Body of pancreas (tissue), 4 donors: ENCODE measurements around the gene RPL10A. TPM values are rescaled to one million over a fixed set of nuclear protein-coding genes. Genes with fewer than 3 reads are reported as not detected.

ENCODE experiments used
- ATAC-seq: fragments of 150-250 bp; one replicate; pipeline ENCODE4 v1.9.1; 2016
- DNase-seq, 4 donors: peaks; one replicate each; pipeline ENCODE4 v3.0.0-alpha.2; 2019
- H3K27ac ChIP-seq, 4 donors: fragments of 200-600 bp; sonication (generic); 1 replicate in 3 of 4; 2 replicates in 1 of 4; pipeline versions ENCODE4 v1.5.1 to v1.6.1; 2016 to 2019; ENCODE audit warnings: mild to moderate bottlenecking in 1 of 4, mixed read lengths in 1 of 4, moderate library complexity in 1 of 4
- H3K27me3 ChIP-seq, 2 donors: fragments of 200-600 bp; sonication (generic); one replicate each; pipeline ENCODE4 v1.6.0; 2016; ENCODE audit warnings: mild to moderate bottlenecking in 1 of 2
- H3K36me3 ChIP-seq, 2 donors: fragments of 200-600 bp; sonication (generic); replicated peaks in 1 of 2; 2 replicates each; pipeline ENCODE4 v1.5.1; 2016; ENCODE audit warnings: low read depth in 2 of 2; ENCODE audit not compliant: insufficient read depth in 1 of 2
- H3K4me1 ChIP-seq: fragments of 200-600 bp; sonication (generic); one replicate; pipeline ENCODE4 v1.6.0; 2016
- H3K4me3 ChIP-seq, 2 donors: fragments of 200-600 bp; sonication (generic); 1 replicate in 1 of 2; 2 replicates in 1 of 2; pipeline ENCODE4 v1.5.1; 2016 to 2019
- H3K9me3 ChIP-seq, 3 donors: fragments of 200-600 bp; sonication (generic); 1 replicate in 2 of 3; 2 replicates in 1 of 3; pipeline ENCODE4 v1.5.1; 2016
- POLR2A ChIP-seq, 3 donors: fragments of 450-650 bp; IDR thresholded peaks; one replicate each; pipeline ENCODE4 v1.6.1; 2016; ENCODE audit warnings: antibody characterized with exemption in 3 of 3, mild to moderate bottlenecking in 2 of 3
- WGBS, 2 donors: methylation state at CpG; one replicate each; pipeline ENCODE4 v1.1.5; 2017; 5-methylcytosine and 5-hydroxymethylcytosine counted together
- intact Hi-C: fragments of 100-400 bp; cut with DNase I; formaldehyde crosslinking; loops from one replicate; pipeline ENCODE4 v1.15.1; 2023
- total RNA-seq, 2 donors: library from RNA; depleted of rRNA; stranded (reverse); fragments of >200 nt; gene quantifications; one replicate each; pipeline ENCODE4 v1.1.0, GENCODE V29; 2016
- TF ChIP-seq, protein P1 (sequence below), 7 experiments: fragments of 450-650 bp in 4 of 7; fragments of 200-600 bp in 3 of 7; sonication (generic) in 3 of 7; IDR thresholded peaks; one replicate each; pipeline ENCODE4 v1.5.1; 2016 to 2019; ENCODE audit warnings: antibody characterized with exemption in 7 of 7

The RPL10A gene
- total RNA-seq, 2 donors from 2014 or later, result 563 to 782 TPM

DNA sequence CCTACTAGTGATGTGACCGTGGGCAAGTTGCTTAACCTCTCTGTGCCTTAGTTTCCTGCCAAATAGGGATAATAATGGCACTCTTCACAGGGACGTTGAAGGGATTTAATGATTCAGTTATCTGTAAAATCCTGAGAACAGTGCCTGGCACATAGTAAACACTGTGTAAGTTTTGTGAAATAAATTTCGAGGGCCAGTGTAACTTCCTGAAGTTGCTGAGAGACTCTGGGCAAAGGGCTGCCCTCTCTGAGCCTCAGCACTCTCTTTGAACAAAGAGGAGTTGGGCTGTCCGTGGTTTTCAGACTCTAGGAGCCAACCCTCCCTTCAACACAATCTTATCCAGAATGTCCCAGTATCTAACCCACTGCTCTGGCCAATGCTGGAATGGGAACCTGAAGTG, 31.2 kb downstream of the RPL10A start:
- TF ChIP-seq, protein P1, sequence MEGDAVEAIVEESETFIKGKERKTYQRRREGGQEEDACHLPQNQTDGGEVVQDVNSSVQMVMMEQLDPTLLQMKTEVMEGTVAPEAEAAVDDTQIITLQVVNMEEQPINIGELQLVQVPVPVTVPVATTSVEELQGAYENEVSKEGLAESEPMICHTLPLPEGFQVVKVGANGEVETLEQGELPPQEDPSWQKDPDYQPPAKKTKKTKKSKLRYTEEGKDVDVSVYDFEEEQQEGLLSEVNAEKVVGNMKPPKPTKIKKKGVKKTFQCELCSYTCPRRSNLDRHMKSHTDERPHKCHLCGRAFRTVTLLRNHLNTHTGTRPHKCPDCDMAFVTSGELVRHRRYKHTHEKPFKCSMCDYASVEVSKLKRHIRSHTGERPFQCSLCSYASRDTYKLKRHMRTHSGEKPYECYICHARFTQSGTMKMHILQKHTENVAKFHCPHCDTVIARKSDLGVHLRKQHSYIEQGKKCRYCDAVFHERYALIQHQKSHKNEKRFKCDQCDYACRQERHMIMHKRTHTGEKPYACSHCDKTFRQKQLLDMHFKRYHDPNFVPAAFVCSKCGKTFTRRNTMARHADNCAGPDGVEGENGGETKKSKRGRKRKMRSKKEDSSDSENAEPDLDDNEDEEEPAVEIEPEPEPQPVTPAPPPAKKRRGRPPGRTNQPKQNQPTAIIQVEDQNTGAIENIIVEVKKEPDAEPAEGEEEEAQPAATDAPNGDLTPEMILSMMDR (IDR thresholded peaks at IDR 0.05), result no peak
- TF ChIP-seq POLR2A (IDR thresholded peaks at IDR 0.05), result no peak
- no peak overlapping the region for H3K27ac ChIP-seq
- ATAC-seq (no peak), DNase-seq (no peak)
- no peaks in the 10 kb centered on the region for H3K27me3 ChIP-seq
- intact Hi-C loops, result no loop called here
- peaks cover 28% of the 10 kb centered on the region for H3K4me1 ChIP-seq
- no peaks in the 10 kb centered on the region for H3K9me3 ChIP-seq
- H3K36me3 ChIP-seq, result no peaks in the 10 kb centered on the region
- no peak overlapping the region for H3K4me3 ChIP-seq
- 78 to 81% methylated on average over 4 of the region's 4 CpGs for WGBS, 2 donors

DNA sequence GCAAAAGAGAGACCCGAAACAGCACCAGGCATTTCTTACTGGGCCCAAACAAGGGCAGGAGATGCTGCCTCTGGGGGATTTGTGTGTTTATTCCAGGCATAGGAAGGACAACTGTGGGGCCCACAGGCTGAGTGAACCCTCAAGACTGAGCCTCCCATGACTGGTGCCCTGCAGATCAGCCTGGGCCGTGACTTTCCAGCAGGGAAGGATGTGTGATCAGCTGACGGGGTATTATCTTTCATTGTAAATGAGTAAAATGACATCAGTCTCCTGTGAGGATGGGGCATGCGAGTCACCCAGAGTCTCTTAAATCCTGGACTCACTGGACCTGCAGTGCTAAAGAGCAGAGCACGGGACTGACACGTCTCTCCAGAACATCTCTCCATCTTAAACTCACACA, 32.6 kb downstream of the RPL10A start:
- H3K9me3 ChIP-seq, result no peaks in the 10 kb centered on the region
- no peak for TF ChIP-seq POLR2A (IDR thresholded peaks at IDR 0.05)
- TF ChIP-seq, protein P1 (IDR thresholded peaks at IDR 0.05), result no peak
- DNase-seq (no peak), ATAC-seq (no peak)
- 81 to 84% methylated on average over 5 to 6 of the region's 6 CpGs for WGBS, 2 donors
- no peak overlapping the region for H3K4me3 ChIP-seq
- H3K4me1 ChIP-seq, result peaks cover 15% of the 10 kb centered on the region
- no peaks in the 10 kb centered on the region for H3K27me3 ChIP-seq
- no peak overlapping the region for H3K27ac ChIP-seq
- H3K36me3 ChIP-seq, result no peaks in the 10 kb centered on the region
- intact Hi-C loops, result no loop called here

DNA sequence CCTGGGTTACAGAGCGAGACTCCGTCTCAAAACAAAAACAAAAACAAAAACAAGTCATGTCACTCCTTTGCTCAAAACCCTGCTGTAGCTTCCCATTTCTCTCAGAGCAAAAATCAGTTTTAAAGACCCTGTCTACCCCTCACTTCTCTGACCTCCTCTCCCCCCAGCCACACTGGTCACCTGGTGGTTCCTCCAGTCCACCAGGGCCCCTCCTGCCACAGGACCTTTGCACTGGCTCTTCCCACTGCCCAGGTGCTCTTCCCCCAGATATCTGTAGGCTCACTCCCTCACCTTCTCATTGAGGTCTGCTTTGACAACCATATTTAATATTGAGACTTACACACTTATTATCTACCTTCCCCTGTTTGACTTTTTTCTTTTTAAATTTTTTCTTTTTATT, 33.6 kb downstream of the RPL10A start:
- DNase-seq (no peak), ATAC-seq (no peak)
- WGBS, 2 donors, result 94 to 100% methylated on average over 2 of the region's 2 CpGs
- no peak overlapping the region for H3K4me3 ChIP-seq
- H3K9me3 ChIP-seq, result no peaks in the 10 kb centered on the region
- TF ChIP-seq, protein P1 (IDR thresholded peaks at IDR 0.05), result no peak
- no peak for TF ChIP-seq POLR2A (IDR thresholded peaks at IDR 0.05)
- H3K27ac ChIP-seq, result no peak overlapping the region
- no peaks in the 10 kb centered on the region for H3K36me3 ChIP-seq
- no peaks in the 10 kb centered on the region for H3K27me3 ChIP-seq
- intact Hi-C loops, result no loop called here
- peaks cover 11% of the 10 kb centered on the region for H3K4me1 ChIP-seq

DNA sequence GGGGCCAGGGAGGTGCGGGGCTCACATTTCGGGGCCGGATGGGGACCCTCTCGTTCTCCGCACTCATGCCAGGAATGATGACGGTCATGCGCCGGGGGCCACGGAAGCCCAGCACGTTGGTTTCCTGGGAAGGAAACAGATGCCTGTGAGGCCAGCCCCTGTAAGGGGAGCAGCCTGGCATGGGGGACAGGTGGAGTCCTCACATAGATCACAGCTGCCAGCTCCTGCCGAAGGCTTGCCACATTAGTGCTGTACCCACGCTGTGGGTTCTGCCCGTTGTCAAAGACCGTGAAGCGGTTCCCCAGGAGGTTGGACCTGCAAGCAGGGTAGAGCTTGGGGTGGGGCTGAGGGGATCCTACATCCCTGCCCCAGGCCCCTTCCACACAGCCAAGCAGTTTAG, 35.3 kb downstream of the RPL10A start:
- no peak for DNase-seq
- Histone ChIP-seq H3K36me3 (no peaks in the 10 kb centered on the region), H3K27me3 (no peaks in the 10 kb centered on the region), H3K4me3 (no peak overlapping the region), H3K9me3 (no peaks in the 10 kb centered on the region), H3K27ac (no peak overlapping the region), H3K4me1 (no peaks in the 10 kb centered on the region)
- ATAC-seq, result no peak
- WGBS, 2 donors, result 33 to 65% methylated on average over 3 to 15 of the region's 15 CpGs
- intact Hi-C loops, result no loop called here
- TF ChIP-seq, protein P1 (IDR thresholded peaks at IDR 0.05), result no peak
- no peak for TF ChIP-seq POLR2A (IDR thresholded peaks at IDR 0.05)

DNA sequence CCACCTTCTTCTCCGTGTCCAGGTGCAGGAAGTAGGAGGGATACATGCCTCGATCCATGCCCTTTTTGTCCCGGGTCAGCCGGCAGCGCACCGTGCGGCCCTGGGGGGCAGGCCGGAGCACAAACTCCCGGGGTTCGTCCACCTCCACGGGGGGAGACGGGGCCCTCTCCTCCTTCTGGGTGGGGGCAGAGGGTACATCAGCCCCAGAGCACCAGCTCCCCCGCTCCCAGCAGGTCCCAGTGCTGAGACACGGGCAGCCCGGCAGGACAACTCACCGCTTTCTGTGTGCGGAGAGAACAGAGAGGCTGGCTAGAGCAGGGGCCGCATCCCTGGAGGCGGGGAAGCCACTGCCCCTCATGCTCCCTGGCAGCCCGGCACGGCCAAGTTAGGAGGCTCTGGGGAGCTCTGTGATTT, 37.8 kb downstream of the RPL10A start:
- no peaks in the 10 kb centered on the region for H3K9me3 ChIP-seq
- no peak overlapping the region for H3K4me3 ChIP-seq
- intact Hi-C loops, result no loop called here

More for the DNA sequence above, 37.8 kb downstream of the RPL10A start:
- ATAC-seq (no peak), DNase-seq (no peak)
- TF ChIP-seq POLR2A (IDR thresholded peaks at IDR 0.05), result no peak
- TF ChIP-seq, protein P1 (IDR thresholded peaks at IDR 0.05), result no peak
- no peaks in the 10 kb centered on the region for H3K27me3 ChIP-seq
- no peaks in the 10 kb centered on the region for H3K36me3 ChIP-seq
- H3K27ac ChIP-seq, result no peak overlapping the region
- 31 to 57% methylated on average over 9 to 21 of the region's 21 CpGs for WGBS, 2 donors
- no peaks in the 10 kb centered on the region for H3K4me1 ChIP-seq
